Stimulated activated CD8-positive, alpha-beta memory T cell treated with anti-CD3 and anti-CD28 coated beads, Interleukin-12 subunit alpha, Interleukin-12 subunit beta, amount 100 ng/mL, for 24 hours (primary cell): ENCODE data around the gene CCDC85B.
A peak's percentile ranks its signal among the peaks of the same experiment; 100 is the strongest.

Source experiments
- DNase-seq: peaks from one replicate; pipeline ENCODE4 v3.0.0-alpha.2; 2020; ENCODE audit errors: extremely low read depth

CCDC85B gene

DNA sequence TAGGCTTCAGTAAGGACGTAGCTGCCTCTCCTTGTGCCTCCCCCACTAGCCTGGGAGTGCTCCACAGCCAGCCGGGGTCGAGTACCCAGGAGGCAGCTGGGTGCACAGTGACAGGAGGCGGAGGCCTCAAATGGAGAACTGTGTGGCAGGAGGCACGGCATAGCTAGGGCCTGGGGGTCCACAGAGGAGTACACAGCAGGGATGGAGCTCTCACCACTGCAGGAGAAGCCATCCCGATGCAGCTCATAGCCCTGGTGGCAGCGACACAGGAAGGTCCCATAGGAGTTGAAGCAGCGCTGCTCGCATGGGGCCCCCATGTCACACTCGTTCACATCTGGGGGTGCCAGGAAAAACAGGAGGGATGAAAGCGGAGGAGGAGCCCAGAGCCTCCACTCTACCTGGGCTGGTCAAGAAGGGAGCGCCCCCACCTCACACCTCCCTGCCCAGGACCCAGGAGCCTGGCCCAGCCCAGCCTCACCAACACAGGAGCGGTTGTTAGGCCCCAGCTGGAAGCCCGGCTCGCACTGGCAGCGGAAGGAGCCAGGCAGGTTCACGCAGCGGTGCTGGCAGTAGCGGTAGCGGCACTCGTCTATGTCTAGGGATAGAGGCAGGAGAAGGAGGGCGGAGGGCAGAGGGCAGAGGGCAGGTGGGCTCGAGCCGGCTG lies 20.7 kb upstream of the CCDC85B start:
- no peak for DNase-seq

DNA sequence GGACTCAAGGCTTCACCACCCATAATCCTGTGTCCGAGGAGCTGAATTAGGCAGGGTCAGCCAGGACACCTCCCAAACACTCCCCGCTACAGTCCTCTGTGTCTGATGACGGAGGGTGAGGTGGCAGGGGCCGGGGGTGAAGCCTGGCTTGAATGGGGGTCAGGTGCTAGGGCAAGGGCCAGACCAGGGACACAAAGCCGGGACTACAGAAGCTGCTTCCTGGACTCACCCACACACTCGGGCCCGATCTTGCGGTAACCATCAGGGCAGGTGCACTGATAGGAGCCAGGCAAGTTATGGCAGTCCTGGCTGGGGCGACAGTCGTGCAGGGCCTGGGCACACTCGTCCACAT lies 20.2 kb upstream of the CCDC85B start:
- no peak for DNase-seq

DNA sequence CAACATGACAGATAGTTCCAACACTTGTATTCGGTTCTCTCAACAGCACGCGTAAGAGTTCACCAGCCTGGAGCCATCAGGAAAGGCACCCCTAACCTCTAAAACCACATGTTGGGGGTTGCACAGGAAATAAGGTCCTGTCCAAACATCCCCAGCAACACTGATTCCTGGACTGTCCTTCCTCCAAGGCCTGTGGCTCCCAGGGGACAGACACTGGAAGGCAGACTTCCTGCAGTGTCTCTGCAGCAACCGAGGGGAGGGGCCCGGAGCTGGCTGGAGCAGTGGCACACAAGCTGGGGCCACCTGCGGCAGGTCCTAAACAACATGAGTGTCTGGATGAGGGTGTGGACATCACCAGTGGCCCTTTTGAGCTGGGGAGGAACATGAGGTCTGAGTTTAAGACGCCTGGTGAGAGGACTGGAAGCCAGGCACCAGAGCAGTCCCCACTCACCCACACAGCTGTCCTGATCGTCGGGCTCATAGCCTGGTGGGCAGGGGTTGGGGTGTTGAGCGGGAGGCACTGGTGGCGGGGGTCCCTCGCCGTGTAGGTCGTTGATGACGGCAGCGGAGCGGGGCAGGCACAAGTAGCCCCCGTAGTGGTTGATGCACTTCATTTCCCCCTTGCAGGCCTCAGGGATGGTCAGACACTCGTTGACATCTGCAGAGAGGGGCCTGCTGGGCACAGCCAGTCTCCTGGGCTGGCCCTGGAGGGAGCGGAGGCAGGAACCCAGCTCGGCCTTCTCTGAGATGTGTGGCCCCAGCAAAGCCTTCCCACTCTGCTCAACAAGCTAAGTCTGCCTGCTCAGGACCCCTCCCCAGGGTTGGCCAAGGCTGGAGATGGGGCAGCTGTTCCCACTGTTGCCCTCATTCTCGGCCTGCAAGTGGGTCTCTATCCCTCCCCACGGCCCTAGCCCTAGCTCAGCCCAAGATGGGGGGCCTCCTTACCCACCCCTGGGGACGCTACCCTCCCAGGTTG lies 19.5 kb upstream of the CCDC85B start:
- no peak for DNase-seq

DNA sequence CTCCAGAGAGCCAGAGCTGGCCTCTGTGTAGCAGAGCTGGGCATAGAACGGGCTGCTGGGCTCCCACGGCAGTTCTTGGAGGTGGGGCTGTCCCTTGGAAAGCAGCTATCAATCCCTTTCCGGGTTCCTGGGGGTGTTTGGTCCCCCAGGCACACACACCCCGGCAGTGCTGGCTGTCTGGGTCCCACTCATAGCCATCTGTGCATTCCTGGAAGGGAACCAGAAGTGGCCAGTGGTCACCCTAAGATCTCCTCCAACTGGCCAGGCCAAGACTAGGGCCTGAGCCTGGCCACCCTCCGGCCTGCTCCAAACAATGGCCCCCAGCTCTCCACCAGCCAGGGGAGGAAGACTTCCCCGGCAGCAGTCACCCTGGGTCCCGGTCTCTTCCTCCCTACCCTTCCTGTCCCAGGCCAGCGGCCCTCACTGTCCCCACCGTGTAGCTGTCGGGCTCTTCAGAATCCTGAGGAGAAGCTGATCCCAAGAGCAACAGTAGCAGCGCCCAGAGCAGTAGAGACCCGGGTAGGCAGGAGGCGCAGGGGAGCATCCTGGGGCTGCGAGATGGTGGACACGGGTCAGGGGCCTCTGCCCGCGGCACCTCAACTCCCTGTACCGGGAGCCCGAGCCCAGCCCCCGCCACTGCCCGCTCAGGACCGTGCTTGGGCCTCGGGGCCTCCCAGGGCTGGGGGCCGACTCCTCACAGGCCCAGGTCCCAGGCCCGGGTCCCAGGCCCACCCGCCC lies 18.5 kb upstream of the CCDC85B start:
- DNase-seq: no peak

DNA sequence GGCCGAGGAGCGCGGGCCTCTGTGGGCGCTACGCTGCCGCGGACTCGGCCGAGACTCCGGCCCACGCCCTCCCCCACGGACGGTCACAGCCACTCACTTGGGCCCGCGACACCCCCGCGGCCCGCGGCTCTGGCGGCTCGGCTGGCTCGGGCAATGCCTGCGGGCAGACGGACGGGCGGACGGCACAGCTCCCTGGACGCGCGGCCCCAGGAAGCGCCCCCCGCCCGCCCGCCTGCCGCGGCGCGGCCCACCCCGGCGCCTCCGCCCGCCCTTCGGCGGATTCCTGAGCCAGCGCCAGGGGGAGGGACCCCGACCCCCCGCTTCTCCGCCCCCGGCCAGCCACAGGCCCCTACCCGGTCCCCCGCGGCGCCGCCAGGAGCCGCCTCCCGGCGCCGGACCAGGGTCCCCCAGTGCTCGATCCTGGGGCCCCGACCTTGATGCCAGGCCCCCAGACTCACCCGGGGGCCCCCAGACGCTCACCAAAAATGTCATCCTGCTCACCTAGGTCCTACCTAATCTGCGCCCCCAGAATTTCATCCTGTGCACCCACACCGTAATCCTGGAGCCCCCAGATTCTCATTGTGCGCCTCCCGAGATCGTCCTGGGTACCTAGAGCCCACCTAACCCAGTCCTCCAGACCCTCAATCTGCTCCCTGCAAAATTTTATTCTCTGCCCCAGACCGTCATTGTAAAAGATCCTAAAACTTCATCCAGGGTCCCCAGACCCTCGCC lies 17.7 kb upstream of the CCDC85B start, which contains the start of gene EFEMP2:
Gene EFEMP2 (minus strand): TSS at position 215 of the 732 bp plus-strand sequence. CDS start 446 bp downstream, outside the sequence.
- no peak for DNase-seq

DNA sequence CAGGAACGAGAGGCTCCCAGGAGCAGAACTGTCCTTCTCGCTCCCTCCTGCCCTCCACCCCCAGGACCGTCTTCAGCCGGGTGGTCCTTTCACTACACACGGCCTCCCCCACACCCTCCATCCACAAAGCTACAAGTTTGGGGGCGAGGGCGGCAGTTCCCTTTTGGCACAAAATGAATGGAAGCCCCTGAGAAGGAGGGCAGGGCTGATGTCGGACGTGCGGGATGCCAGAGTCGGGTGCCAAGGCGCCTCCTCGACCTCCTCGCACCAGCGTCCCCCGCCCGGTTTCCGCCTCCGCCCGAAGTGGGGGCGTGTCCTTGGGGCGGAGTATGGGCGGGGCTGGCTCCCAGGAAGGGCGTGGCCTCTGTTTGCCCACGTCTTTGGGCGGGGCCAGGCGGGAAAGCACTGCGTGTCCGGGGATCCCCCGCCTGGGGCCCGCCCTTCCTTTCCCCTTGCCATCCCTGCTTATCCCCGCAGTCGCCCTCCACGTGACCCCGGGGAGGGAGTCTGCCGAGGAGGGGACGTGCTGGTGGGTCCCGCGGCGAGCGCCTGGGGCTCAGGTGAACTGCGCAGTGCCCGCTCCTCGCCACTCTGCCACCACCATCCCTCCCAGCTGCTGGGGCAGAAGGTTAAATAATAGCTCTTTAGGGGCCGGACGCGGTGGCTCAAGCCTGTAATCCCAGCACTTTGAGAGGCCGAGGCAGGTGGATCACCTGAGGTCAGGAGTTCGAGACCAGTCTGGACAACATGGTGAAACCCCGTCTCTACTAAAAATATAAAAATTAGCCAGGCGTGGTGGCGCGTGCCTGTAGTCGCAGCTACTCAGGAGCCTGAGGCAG lies 16.9 kb upstream of the CCDC85B start:
- peak; percentile 83 for DNase-seq

DNA sequence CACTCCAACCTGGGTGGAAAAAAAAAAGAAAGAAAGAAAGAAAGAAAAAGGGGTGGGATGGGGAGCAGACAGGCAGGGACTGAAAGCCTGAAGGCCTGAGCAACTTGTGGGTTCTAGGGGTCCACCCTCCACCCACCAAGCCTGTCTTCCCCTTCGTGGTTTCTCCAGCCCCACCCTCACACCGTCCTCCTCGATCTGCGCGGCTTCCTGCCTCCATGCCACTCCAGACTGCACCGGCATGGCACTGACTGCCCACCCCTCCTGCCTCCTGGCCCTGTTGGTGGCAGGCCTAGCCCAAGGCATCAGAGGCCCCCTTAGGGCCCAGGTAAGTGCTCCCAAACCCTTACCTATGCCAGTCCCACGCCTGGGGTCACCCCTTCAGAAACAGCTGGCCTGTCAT lies 10.9 kb upstream of the CCDC85B start, which contains the start of gene CTSW:
Gene CTSW (plus strand): TSS at position 221 of the 400 bp plus-strand sequence. CDS start 18 bp downstream, at position 239.
- DNase-seq: no peak

DNA sequence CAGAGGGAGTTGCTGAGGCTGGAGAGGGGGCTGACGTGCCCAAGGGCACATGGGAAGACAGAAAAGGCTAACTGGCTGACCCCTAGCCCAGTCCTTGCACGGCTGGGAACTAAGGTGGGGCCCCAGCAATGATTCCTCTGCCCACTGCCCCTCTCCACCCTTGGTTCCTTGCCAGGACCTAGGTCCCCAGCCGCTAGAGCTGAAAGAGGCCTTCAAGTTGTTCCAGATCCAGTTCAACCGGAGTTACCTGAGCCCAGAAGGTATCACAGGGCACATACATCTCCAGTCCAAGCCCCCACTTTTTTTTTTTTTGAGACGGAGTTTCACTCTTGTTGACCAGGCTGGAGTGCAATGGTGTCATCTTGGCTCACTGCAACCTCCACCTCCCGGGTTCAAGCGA lies 10.4 kb upstream of the CCDC85B start:
- no peak for DNase-seq

DNA sequence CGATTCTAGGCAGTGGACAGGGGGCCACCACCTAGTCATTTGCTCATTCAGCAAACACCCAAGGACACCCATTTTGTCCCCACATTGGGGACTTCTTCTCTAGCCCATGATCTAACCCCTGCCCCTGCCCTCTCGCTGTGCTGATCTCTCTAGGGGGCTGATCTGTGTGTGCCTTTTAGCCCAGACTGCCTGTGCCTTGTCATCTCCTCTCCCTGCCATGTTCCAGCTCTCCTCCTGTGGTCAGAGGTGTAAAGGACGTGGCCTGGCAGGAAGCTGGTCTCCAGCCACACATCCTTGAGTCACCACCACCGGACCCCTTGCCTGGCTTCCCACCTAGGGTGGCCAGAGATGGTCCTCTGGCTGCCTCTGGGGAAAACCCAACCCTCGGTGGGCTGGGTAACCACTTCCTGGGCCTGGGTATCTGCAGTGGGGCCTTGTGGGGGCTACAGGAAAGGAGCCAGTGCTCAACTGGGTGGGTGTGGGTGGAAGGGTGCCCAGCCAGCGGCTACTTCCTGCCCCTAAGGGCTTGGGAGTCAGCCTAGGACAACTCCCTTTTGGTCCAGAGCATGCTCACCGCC lies 9.5 kb upstream of the CCDC85B start:
- no peak for DNase-seq

DNA sequence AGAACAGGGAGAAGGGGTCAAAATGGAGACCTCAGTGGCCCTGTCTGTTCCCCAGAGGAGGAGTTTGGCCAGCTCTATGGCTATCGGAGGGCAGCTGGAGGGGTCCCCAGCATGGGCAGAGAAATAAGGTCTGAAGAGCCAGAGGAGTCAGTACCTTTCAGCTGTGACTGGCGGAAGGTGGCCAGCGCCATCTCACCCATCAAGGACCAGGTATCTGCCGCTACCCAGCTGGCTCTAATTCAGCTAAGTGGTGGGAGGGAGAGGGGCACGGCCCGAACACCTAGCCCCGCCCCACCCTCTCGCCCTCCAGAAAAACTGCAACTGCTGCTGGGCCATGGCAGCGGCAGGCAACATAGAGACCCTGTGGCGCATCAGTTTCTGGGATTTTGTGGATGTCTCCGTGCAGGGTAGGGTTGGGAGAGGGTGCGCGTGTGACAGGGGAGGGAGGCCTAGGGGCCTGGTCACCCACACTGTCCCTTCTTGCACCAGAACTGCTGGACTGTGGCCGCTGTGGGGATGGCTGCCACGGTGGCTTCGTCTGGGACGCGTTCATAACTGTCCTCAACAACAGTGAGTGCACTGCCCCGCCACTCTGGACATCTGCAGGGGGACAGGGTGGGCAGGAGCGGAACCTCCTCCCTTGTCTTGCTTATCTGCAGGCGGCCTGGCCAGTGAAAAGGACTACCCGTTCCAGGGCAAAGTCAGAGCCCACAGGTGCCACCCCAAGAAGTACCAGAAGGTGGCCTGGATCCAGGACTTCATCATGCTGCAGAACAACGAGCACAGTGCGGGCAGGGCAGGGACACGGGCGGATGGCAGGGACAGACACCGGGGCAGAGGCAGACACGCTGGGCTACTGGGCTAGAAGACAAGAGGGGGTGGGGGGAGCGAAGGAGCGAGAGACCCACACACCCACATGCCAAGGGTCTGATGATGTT lies 8.1 kb upstream of the CCDC85B start:
- no peak for DNase-seq

DNA sequence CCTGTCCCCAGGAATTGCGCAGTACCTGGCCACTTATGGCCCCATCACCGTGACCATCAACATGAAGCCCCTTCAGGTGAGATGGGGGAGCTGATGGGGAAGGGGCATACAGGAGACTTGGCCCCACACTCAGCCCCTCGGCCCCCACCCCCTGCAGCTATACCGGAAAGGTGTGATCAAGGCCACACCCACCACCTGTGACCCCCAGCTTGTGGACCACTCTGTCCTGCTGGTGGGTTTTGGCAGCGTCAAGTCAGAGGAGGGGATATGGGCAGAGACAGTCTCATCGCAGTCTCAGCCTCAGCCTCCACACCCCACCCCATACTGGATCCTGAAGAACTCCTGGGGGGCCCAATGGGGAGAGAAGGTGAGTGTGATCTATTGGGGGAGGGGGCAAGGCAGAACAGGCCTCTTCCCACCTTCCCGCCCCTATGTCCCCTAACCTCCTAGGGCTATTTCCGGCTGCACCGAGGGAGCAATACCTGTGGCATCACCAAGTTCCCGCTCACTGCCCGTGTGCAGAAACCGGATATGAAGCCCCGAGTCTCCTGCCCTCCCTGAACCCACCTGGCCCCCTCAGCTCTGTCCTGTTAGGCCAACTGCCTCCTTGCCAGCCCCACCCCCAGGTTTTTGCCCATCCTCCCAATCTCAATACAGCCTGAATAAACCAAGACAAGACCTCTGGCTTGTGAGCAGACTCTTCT lies 7.3 kb upstream of the CCDC85B start:
- DNase-seq: no peak

DNA sequence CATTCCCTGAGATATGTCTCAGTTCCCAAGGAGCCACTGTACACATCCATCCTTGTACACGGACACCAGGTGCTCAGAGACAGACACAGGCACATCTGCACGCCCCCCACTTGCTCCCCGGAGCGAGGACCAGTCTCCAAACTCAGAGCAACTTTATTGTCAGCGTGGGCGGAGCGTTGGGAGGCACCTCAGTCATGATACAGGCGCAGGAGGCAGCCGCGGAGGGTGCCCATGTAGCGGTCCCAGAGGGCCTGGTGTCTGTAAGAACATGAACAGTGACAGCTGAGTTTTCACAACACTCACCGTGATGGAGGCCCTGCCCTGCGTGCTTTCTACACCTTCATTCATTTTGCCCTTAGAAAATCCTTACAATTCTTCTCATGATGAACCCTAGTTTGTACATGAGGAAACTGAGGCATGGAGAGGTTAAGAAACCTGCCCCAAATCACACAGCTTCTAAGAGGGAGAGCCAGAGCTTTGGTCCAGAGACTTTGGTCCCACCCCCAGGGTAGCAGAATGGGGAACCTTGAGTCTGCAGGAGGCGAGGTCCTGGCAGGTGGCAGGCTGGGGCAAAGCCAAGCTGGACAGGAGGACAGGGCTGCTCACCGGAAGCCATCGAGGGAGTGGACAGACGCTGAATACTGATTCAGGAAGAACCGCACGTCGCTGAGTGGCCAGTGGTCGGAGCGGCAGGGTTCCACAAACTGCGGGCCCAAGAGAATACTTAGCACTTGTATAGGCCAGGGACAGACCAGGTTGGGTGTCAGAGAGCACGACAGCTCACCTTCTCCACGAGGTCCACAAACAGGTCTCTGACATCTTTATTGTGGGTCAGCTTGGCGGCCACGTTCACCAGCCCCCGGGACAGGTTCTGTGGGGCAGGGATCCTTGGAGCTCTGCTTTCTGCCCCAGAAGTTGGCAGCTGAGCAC lies 6.4 kb upstream of the CCDC85B start:
- DNase-seq: no peak

DNA sequence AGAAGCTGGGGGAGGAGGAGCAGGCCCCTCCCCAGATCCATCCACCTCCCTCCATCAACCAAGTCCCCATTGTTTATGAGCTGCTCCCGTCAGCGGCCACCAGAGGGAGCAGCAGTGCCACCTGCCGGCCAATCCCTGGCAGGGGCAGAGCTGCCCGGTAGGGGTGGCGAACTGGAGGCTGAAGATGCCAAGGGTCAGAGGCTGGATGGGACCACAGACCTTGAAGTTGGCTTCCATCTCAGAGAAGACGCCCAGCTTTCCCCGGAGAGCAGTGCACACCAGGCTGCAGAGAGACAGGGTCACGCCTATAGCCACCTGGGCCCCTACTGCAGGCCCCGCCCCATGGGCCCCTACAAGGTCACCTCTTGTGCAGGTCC lies 5.8 kb upstream of the CCDC85B start:
- DNase-seq: no peak

DNA sequence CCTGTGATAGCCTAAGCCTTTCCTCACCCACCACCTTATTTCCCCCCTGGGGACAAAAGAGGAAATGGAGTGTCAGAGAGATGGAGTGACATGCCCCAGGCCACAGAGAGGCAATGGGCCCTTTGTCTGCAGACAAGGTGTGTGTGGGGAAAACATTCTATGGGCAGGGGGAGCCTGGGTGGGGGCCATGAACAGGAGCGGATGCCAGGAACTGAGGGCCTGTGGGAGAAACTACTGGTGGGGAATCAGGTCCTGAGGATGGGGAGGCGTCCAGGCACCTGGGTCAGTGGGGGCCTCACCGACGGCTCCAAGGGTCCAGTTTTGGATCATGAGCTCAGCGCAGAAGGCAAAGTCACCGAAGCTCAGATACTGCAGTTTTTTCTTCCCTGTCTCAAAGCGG lies 5.2 kb upstream of the CCDC85B start:
- no peak for DNase-seq

DNA sequence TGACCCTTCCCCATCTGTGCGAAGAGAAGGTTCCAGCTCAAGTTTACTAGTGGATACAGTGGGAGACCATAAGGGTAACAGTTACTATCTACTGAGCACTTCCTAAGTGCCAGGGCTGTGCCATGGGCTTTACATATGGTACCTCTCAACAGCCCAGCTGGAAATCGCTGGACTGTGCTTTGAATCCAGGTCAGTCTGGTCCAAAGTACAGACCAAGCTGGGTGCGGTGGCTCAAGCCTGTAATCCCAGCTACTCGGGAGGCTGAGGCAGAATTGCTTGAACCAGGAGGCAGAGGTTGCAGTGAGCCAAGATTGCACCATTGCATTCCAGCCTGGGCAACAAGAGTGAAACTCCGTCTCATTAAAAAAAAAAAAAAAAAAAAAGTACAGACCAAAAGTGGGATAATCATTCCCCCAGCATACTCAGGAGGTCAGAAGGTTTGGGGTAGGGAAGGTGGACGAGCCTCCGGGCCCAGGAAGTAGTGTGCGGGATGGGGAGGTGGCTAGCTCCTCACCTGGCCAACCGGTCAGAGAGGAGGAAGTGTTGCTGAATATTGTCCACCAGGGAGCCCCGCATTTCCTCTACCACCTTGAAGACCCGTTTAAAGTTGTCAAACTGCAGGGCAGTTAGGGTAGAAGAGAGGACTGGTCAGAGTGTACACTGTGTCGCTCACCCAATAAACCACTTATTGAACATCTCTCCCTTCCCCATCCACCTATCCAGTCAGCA lies 4.5 kb upstream of the CCDC85B start:
- no peak for DNase-seq

DNA sequence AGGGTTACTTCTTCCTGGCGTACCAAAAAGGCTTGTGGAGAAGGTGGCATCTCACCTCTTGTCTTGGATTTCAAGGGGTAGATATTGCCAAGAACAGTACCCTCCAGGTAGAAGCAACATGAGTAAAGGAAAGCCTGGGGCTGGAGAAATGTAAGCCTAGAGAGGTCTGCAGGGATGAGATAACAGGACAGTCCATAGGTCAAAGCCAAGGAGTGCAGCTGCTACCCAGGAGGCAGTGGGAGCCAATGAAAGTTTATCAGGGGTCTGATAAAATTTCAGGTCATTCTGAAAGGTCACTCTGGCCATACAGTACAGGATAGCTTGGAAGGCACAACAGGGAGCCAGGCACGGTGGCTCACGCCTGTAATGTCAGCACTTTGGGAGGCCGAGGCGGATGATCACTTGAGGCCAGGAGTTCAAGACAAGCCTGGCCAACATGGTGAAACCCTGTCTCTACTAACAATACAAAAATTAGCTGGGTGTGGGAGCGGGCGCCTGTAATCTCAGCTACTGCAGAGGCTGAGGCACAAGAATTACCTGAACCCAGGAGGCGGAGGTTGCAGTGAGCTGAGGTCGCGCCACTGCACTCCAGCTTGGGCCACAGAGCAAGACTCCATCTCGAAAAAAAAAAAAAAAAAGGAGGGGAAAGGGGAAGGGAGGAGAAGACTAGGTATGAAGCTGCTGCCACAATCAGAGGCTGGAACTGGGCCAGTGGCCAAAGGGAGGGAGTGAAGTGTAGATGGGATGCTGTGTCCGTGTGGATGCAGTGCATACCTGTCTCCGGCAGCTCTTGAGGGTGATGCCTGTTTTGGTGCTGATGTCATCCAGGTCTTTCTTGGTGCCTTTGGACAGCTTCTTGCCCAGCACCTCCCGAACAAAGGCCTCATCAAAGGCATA lies 3.4 kb upstream of the CCDC85B start:
- no peak for DNase-seq
